MG63 (cell line): ENCODE data around the gene FAM118A. TPM values are rescaled to one million over a fixed set of nuclear protein-coding genes. Genes with fewer than 3 reads are reported as not detected.
"Not testable (repeated sequence)": the region's sequence is repeated elsewhere in the genome, so short reads cannot be mapped to it uniquely, and the experiment has no call there.

Source experiments
- DNase-seq: peaks from one replicate; pipeline ENCODE4 v3.0.0-alpha.2; 2020
- H3K27me3 ChIP-seq: fragments of 250-450 bp; sonication (Bioruptor Pico); 2 replicates; pipeline ENCODE4 v1.5.1; 2020; ENCODE audit warnings: mild to moderate bottlenecking, moderate library complexity
- H3K36me3 ChIP-seq: fragments of 250-450 bp; sonication (Bioruptor Pico); 2 replicates; pipeline ENCODE4 v1.5.1; 2020; ENCODE audit warnings: mild to moderate bottlenecking, moderate library complexity
- H3K4me3 ChIP-seq: fragments of 250-450 bp; sonication (Bioruptor Pico); 2 replicates; pipeline ENCODE4 v1.5.1; 2020; ENCODE audit warnings: mild to moderate bottlenecking, moderate library complexity
- H3K9me3 ChIP-seq: fragments of 250-450 bp; sonication (Bioruptor Pico); 2 replicates; pipeline ENCODE4 v1.5.1; 2020; ENCODE audit warnings: mild to moderate bottlenecking, moderate library complexity
- total RNA-seq: library from RNA; depleted of rRNA; stranded (reverse); fragments of >200 nt; shearing (Covaris generic); gene quantifications from 2 replicates; pipeline ENCODE4 v1.2.3, GENCODE V29; 2014; ENCODE audit warnings: low replicate concordance

FAM118A gene
- total RNA-seq, 1 experiment from 2014 or later, result 20.5 TPM

- Histone ChIP-seq H3K4me3 (no peak overlapping the region), H3K36me3 (no peaks in the 10 kb centered on the region)
- DNase-seq, result no peak
Measured at GRCh38 chr22:45276507-45277105, 33.1 kb upstream of the FAM118A start.

GRCh38 chr22:45277720-45278119 is 32.0 kb upstream of the FAM118A start:
- H3K9me3 ChIP-seq, H3K4me3 ChIP-seq: not testable (repeated sequence)

More at GRCh38 chr22:45276507-45277105, 33.1 kb upstream of the FAM118A start:
- no peaks in the 10 kb centered on the region for H3K9me3 ChIP-seq
- no peaks in the 10 kb centered on the region for H3K27me3 ChIP-seq

GRCh38 chr22:45278125-45278524 is 31.6 kb upstream of the FAM118A start:
- no peak for DNase-seq
- Histone ChIP-seq H3K9me3 (no peaks in the 10 kb centered on the region), H3K27me3 (no peaks in the 10 kb centered on the region), H3K4me3 (no peak overlapping the region), H3K36me3 (no peaks in the 10 kb centered on the region)

More at GRCh38 chr22:45277720-45278119, 32.0 kb upstream of the FAM118A start:
- H3K27me3 ChIP-seq, DNase-seq, H3K36me3 ChIP-seq: not testable (repeated sequence)

- Histone ChIP-seq H3K9me3 (no peaks in the 10 kb centered on the region), H3K27me3 (no peaks in the 10 kb centered on the region), H3K4me3 (no peak overlapping the region), H3K36me3 (no peaks in the 10 kb centered on the region)
- no peak for DNase-seq
Measured at GRCh38 chr22:45280587-45280980, 29.1 kb upstream of the FAM118A start.

- no peaks in the 10 kb centered on the region for H3K9me3 ChIP-seq
- H3K27me3 ChIP-seq, result no peaks in the 10 kb centered on the region
- DNase-seq, result no peak
- H3K36me3 ChIP-seq, result no peaks in the 10 kb centered on the region
- no peak overlapping the region for H3K4me3 ChIP-seq
Measured at GRCh38 chr22:45281010-45281409, 28.7 kb upstream of the FAM118A start.

- no peaks in the 10 kb centered on the region for H3K27me3 ChIP-seq
- no peak for DNase-seq
- H3K9me3 ChIP-seq, result no peaks in the 10 kb centered on the region
- no peaks in the 10 kb centered on the region for H3K36me3 ChIP-seq
- no peak within 1 kb of the TSS for H3K4me3 ChIP-seq
Measured at GRCh38 chr22:45284705-45285262, 24.9 kb upstream of the FAM118A start, which contains the start of gene UPK3A. TSS of gene UPK3A (plus strand) at chr22:45284949. CDS start at chr22:45285014, 65 bp downstream.

- Histone ChIP-seq H3K36me3 (no peaks in the 10 kb centered on the region), H3K27me3 (no peaks in the 10 kb centered on the region), H3K4me3 (no peak overlapping the region), H3K9me3 (no peaks in the 10 kb centered on the region)
- DNase-seq, result no peak
Measured at GRCh38 chr22:45285263-45286058, 24.3 kb upstream of the FAM118A start.

- H3K9me3 ChIP-seq, result no peaks in the 10 kb centered on the region
- no peaks in the 10 kb centered on the region for H3K27me3 ChIP-seq
- DNase-seq, result no peak
- H3K36me3 ChIP-seq, result no peaks in the 10 kb centered on the region
- H3K4me3 ChIP-seq, result no peak overlapping the region
Measured at GRCh38 chr22:45286854-45287551, 22.7 kb upstream of the FAM118A start.

- Histone ChIP-seq H3K27me3 (no peaks in the 10 kb centered on the region), H3K4me3 (no peak overlapping the region), H3K36me3 (no peaks in the 10 kb centered on the region), H3K9me3 (no peaks in the 10 kb centered on the region)
- DNase-seq, result peak; percentile 71
Measured at GRCh38 chr22:45290410-45290936, 19.3 kb upstream of the FAM118A start.

GRCh38 chr22:45291061-45291930 is 18.4 kb upstream of the FAM118A start:
- Histone ChIP-seq H3K4me3 (no peak overlapping the region), H3K9me3 (no peaks in the 10 kb centered on the region), H3K27me3 (no peaks in the 10 kb centered on the region), H3K36me3 (no peaks in the 10 kb centered on the region)
- no peak for DNase-seq

- DNase-seq, result no peak
- H3K4me3 ChIP-seq, result no peak overlapping the region
- H3K36me3 ChIP-seq, result no peaks in the 10 kb centered on the region
- no peaks in the 10 kb centered on the region for H3K27me3 ChIP-seq
- no peaks in the 10 kb centered on the region for H3K9me3 ChIP-seq
Measured at GRCh38 chr22:45291931-45292290, 17.8 kb upstream of the FAM118A start.

- Histone ChIP-seq H3K36me3 (no peaks in the 10 kb centered on the region), H3K27me3 (no peaks in the 10 kb centered on the region), H3K4me3 (no peak overlapping the region), H3K9me3 (no peaks in the 10 kb centered on the region)
- no peak for DNase-seq
Measured at GRCh38 chr22:45292731-45293442, 16.8 kb upstream of the FAM118A start.

GRCh38 chr22:45294030-45294429 is 15.7 kb upstream of the FAM118A start:
- Histone ChIP-seq H3K27me3 (no peaks in the 10 kb centered on the region), H3K36me3 (no peaks in the 10 kb centered on the region), H3K9me3 (no peaks in the 10 kb centered on the region), H3K4me3 (no peak overlapping the region)
- no peak for DNase-seq

GRCh38 chr22:45295004-45295403 is 14.7 kb upstream of the FAM118A start:
- H3K9me3 ChIP-seq, H3K36me3 ChIP-seq, DNase-seq, H3K27me3 ChIP-seq, H3K4me3 ChIP-seq: not testable (repeated sequence)

GRCh38 chr22:45295492-45295891 is 14.2 kb upstream of the FAM118A start:
- Histone ChIP-seq H3K36me3 (no peaks in the 10 kb centered on the region), H3K9me3 (no peaks in the 10 kb centered on the region), H3K4me3 (no peak overlapping the region), H3K27me3 (no peaks in the 10 kb centered on the region)
- DNase-seq, result no peak
